A172 (cell line): ENCODE data around the gene TMEM239. TPM values are rescaled to one million over a fixed set of nuclear protein-coding genes. Genes with fewer than 3 reads are reported as not detected.
"Not testable (repeated sequence)": the region's sequence is repeated elsewhere in the genome, so short reads cannot be mapped to it uniquely, and the experiment has no call there.

ENCODE experiments used
- DNase-seq: peaks from one replicate; pipeline ENCODE4 v3.0.0-alpha.2; 2015; ENCODE audit warnings: low spot score
- total RNA-seq: library from RNA; depleted of rRNA; stranded (reverse); fragments of >200 nt; shearing (Covaris generic); gene quantifications from 2 replicates; pipeline ENCODE4 v1.2.3, GENCODE V29; 2014

The TMEM239 gene
- total RNA-seq, 1 experiment from 2014 or later, result not detected

DNA sequence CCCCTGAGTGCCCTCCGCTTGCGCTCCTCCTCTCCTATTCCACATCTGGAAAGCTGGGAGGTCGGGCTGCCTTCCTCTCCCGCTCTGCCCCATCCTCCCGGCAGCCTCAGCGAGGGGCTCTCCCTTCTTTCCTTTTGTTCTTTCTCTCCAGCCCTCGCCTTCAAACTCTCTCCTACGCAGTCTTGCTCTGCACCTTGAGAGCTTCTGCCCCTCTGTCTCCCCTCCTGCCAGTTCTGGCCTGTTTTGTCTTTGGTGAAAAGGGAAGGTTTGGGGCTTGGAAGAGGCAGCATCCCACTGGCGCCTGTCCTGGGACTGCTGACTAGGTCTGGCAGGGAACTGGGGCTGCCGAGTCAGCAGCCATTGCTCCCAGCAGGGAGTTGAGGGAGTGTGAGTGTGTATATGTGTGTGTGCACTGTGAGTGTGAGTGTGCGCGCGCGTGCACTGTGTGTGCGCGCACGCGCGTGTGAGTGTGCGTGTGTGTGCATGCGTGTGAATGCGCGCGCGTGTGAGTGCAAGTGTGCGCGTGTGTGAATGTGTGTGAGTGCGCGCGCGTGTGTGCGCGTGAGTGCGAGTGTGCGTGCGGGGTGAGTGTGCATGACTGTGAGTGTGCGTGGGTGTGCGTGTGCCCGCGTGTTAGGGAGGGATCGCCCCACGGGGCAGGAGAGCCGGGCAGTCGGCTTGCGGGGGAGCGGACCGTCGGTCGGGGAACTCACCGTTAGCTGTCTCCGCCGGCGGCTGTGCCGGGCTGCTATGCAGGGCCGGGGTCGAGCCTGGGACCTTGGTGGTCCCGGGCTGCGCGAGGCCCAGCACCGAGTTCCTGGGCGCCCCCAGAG lies 16.3 kb upstream of the TMEM239 start:
- DNase-seq, result no peak

DNA sequence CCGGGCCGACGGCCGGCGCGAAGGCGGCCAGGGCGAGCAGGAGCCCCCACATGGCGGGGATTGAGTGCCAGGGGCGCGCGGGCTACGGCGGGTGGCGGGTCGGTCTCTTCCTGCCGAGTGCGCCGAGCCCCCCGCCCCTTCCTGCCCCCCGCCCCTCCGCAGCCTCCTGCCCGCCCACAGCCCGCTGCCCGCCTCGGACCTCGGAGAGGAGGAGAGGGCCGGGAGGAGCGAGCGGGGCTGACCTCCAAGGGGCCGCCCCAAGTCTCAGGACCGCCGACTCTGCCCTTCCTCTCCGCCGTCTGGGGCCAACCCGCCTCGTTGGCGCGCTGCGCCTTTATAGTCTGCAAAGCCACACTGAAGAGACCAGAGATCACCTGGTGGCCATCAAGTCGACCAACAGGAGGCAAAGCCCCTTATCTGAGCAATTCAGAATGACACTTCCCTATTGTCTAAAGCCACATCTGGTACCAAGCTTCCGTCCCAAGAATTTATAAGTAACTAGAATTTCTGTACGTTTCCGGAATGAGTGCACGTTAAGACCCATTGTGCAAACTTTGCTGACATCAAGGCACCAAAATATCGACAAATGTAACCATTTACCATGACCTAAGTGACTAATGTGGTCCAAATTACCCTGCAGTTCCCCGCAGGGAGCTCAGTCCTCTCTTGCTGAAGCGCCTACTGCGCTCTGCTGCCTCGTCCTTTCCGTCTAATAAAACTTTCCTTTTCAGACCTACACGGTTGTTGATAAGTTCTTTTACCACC lies 15.5 kb upstream of the TMEM239 start, which contains the start of gene CPXM1:
Gene CPXM1, minus strand, starts transcription at position 107 of the 765 bp plus-strand sequence. Its CDS starts 55 bp downstream, at position 52.
- DNase-seq, result no peak

DNA sequence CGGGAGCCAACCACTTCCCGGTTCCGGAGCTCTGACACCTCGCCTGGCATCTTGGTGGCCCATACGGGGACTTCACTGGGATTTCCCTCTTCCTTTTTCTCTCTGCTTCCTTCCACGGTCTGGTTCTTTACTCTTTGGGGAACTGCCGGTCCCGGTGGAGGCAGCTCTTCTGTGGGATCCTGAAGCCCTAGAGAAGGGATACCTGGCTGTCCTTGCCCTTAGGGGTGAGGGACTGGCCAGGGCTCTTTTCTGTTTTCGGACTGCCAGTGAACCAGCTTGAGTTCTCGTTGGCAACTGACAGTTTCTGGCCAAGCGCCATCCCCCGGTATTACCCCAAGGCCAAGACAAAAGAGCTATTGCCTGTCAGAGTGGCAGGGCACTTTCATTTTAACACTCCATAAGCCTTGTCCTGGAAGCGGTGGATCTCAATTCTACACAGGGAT lies 14.9 kb upstream of the TMEM239 start:
- no peak for DNase-seq

DNA sequence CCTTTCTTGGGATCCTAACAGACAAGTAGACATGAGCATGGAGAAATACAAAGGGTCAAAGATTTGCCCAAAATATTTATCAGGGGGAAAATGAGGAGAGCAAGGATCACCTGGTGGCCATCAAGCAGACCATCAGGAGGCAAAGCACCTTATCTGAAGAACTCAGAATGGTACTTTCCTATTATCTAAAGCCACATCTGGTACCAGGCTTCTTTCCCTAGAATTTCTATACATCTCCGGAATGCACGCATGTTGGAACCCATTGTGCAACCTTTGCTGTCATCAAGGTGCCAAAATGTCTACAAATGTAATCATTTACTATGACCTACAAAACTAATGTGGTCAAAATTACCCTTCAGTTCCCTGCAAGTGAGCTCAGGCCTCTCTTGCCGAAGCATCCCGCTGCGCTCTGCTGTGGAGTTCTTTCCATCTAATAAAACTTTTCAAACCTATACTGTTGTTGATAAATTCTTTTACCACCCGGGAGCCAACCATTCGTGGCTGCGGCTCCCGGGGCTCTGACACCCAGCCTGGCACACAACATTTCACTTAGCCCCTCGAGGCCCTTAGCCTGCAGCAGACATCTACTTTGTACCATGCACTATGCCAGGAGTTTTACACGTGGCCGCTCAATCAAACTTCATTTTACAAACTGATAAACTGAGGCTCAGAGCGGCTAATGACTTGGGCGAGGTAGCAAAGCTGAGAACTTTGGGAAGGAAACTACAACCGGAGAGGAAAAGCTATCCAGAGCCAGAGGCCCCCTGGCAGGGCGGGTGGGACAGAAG lies 11.9 kb upstream of the TMEM239 start:
- no peak for DNase-seq

DNA sequence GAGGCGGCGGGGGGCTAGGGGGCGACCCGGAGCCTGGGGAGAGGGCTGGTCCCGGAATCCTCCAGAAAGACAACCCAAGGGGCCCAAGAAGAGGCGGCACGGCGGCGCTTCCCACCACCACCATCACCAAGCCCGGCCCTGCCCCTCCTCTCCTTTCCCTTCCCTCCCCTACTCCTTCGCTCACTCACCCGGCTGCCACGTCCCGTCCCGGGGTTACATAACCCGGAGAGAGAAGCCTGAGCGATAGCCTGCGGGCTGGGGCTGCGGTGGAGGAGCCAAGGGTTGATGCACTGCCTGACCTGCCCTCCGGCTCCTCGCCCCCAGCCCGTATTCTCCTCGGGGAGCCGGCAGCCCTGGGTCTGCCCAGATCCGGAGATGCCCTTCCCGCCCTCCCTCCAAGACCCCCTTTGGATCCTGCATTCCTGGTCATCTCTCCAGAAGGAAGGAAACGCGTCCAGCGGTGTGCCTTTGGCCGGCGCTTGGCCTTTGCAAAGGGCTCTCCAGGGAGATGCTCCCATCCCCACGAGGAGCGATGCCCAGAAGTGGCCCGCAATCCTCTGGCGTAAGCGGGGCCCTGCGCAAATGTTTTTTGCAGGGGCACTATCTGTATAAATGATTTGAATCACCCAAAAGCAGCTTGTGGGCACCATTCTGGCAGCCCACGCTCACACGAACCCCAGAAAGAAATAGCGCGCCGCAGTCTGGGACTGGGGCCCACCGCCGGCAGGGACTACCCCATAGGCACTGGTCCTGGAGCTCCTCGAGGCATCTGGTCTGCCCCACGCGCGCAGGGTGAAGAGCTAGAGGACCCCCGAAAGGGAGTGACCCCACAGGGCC lies 11.1 kb upstream of the TMEM239 start:
- DNase-seq, result no peak

DNA sequence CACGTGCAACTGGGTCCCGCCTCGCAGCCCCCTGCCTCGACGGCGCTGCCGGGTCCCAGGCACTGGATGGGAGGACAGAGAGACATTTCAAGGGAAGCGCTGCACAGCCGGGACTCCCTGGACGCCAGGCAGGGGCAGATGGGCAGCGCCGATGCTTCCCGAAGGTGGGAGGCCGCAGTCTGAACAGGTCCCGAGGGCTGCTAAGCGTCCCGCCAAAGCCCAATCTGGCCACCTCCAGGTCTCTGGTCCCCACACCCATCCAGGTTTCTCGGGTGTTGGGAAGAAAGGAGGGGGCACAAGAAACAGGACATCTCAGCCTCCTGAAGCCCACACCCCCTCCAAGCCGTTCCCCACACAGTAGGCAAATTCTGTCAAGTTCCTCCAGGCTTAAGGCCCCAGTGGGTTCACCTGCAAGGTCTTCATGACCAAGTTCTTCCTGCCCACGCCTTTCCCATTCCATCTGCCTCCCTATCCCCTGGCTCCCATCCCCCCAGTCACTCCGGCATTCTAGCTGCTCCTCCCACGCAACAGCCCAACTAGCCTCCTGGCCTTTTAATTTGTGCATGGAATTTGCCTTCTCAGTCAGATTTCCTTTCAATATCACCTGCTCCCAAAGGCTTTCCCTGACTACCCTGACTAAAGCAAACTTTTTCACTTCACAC lies 10.3 kb upstream of the TMEM239 start:
- DNase-seq, result no peak

DNA sequence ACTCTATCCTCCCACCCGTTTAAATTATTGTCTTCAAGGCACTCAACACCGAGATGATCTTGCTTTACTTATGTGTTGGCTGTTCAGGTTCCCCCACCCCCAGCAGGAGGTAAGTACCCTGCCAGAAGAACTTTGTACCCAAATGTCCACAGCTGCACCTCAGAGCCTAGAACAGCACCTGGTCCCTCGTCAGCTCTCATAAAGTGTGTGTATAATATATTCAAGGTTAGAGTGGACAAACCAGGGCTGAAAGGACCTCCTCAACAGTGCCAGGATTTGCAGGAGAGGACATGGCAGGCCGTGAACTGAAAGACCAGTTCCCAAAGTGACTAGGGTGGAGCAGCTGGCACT lies 9.8 kb upstream of the TMEM239 start:
- DNase-seq, result no peak

DNA sequence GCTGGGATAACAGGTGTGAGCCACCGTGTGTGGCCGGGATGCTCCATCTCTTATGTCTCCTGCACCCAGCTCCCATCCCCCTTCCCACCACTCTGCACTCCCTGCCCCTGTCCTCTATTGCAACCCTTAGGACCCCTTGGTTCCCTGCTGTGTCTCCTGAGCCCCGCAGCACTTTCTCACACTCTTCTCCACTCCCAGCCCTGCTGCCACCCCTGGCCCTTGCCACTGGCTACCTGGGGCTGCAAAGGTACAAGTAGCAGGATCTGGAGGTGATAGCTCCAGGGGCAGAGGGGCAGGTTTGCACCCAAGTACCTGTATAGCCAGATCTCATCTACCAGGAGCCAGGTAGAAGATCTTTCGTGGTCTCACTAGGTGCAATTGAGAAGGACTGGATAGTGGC lies 9.1 kb upstream of the TMEM239 start:
- DNase-seq, result no peak

DNA sequence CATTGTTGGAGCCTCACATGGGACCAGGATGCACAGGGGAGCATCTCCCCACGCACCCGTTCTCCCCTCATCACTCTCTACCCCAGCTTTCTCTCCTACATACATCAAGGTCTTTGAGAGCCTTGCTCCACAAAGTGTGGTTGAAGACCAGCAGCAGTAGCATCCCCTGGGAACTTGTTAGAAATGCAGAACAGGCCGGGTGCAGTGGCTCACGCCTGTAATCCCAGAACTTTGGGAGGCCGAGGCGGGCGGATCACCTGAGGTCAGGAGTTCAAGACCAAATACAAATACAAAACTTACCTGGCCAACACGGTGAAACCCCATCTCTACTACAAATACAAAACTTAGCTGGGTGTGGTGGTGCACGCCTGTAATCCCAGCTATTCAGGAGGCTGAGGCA lies 8.2 kb upstream of the TMEM239 start:
- DNase-seq, result not testable (repeated sequence)

DNA sequence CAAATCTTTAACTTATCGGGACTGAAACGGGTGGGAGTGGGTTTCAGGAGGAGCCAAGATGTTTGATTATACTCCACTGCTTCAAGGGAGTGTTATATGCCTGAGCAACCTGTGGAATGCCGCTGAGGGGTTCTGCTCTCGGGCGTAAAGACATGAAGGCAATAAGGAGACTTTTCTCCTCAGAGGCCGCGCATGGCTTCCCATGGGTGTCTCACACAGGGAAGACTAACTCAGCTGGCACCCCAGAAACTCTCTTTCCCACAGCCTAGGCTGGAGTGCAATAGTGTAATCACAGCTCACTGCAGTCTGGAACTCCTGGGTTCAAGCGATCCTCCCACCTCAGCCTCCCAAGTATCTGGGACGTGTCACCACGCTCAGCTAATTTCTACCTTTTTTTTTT lies 6.5 kb upstream of the TMEM239 start:
- DNase-seq, result no peak

DNA sequence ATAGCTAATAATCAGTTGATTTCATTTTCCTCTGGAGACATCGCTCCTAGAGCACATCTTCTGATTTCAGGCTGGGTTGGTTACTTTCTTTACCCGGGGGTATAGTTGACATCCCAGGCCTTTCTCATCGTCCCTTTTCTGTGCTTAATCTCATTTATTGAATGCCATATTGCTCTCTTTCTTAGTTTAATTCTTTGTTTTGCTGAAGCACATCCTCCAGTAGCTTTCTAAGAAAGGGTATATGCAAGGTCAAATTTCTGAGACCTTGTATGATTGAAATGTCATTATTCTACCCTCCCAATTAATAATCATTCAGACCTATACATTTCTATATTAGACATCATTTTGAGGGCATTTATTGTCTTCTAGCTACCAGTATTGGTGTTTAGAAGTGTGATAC lies 4.0 kb upstream of the TMEM239 start:
- DNase-seq, result no peak

DNA sequence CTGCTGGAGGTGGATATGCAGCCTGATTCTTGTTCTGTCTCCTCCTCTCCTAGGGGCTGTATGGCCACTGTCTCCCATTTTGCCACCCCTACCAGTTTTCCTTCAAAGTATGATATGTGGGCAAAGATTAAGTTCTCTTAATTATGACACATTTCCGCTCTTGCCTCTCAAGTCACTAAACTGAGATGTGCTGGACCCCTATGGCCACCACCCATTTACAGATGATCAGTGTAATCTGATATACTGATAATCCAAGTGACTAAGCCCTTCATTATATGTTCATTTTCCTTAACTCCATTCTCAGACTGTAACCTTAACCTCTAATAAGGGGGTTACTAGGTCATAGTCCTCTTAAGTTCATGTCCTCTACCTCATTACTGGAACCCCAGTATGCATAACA lies 2.1 kb upstream of the TMEM239 start:
- no peak for DNase-seq

DNA sequence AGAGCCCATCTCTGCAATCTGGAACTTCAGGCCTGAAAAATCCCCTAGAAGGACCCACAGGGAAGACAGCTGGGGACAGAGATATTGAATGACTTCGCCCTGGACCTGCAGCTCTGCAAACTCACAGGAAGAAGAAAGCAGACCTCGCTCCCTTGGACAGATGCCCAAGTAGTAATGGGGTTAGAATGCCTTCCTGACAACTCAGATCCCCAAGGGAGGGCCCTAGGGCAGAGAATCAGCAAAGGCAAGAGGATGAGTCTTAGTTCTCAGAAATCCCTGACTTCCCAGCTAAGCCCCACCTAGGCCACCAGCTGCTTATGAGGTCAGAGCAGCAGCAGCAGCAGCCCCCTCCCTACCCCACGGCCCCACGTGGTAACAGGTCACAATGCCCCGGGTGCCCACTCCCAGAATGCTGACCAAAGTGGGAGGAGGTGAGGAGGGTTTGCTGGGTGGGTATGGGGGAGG lies 1.5 kb upstream of the TMEM239 start, which contains the start of gene C20orf141:
Gene C20orf141, plus strand, starts transcription at position 401 of the 465 bp plus-strand sequence. CDS start 198 bp downstream, outside the sequence.
- peak; percentile 95 for DNase-seq

DNA sequence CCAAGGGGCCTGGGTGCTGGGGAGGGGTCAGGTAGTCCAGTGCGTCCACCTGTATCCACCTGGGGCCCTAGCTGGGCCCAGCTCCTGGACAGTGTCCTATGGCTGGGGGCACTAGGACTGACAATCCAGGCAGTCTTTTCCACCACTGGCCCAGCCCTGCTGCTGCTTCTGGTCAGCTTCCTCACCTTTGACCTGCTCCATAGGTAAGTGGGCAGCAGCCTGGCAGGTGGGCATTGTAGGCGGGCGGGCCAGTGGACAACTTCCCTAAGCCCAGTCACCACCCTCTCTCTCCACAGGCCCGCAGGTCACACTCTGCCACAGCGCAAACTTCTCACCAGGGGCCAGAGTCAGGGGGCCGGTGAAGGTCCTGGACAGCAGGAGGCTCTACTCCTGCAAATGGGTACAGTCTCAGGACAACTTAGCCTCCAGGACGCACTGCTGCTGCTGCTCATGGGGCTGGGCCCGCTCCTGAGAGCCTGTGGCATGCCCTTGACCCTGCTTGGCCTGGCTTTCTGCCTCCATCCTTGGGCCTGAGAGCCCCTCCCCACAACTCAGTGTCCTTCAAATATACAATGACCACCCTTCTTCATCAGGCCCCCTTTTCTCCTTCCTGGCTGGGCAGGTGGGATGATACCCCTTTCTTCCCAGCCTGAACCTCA lies 793 bp upstream of the TMEM239 start:
- DNase-seq, result no peak

DNA sequence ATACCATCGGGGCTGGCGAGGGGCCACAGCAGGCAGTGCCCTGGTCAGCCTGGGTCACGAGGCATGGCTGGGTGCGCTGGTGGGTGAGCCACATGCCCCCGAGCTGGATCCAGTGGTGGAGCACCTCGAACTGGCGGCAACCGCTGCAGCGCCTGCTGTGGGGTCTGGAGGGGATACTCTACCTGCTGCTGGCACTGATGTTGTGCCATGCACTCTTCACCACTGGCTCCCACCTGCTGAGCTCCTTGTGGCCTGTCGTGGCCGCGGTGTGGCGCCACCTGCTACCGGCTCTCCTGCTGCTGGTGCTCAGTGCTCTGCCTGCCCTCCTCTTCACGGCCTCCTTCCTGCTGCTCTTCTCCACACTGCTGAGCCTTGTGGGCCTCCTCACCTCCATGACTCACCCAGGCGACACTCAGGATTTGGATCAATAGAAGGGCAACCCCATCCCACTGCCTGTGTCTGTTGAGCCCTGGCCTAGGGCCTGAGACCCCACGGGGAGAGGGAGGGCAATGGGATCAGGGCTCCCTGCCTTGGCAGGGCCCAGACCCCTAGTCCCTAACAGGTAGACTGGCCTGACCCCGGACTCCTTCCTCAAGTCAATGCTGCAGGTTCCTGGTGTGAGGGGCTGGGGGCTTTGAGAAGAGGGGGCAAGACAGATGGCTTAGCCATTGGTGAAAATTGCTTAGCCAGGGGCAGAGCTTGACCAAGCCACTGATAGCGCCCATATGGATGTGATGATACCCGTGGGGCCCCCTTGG lies 598 bp downstream of the TMEM239 start:
- DNase-seq, result no peak

DNA sequence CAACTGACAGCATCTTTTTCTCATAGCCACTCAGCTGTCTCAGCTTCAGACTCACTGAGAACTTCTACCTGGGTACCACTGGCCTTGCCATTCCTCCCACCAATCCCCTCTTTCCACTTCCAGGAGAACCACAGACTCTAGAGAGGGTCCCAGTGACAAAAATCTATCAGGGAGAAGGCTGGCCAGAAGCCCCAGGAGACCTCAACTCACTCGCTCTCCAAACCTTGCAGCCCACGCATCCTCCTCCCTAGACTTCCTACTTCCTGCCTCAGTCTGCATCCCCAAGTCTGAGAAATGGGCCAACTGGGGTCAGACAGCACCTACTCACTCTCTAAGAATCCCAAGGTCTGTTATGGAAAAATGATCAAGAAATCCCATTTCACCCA lies 1.2 kb downstream of the TMEM239 start:
- no peak for DNase-seq

DNA sequence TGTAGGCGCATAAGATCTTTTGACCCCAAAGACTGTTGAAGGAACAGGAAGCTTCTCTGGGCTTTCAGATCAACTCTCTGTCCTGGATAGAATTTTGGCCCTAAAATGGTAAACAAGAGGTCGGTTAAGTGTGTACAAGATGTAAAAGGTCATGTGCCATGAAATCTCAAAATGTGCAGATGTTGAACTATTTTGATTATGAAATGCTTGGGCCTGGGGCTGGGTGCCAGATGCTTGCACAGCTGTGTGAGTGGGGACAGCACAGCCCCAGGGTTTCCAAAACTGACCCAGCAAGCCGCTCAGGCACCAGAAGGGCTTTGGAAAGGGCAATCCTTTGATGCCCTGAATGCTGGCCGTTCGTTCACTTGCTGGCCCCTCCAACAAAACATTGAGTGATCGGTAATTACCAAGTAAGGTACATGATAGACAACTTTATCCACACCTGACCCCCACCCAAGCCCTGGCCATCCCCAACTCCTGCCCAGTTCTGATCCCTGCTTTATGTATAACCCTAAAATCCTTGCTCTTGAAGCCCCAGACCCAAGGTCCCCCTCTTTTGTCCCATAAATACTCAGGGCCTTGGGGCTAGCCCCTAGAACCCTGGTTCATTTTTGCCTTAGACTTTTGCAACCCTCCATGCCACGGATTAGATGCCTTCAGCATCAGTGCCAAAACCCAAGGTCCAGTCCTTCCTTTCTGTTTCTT lies 1.9 kb downstream of the TMEM239 start:
- DNase-seq, result no peak

DNA sequence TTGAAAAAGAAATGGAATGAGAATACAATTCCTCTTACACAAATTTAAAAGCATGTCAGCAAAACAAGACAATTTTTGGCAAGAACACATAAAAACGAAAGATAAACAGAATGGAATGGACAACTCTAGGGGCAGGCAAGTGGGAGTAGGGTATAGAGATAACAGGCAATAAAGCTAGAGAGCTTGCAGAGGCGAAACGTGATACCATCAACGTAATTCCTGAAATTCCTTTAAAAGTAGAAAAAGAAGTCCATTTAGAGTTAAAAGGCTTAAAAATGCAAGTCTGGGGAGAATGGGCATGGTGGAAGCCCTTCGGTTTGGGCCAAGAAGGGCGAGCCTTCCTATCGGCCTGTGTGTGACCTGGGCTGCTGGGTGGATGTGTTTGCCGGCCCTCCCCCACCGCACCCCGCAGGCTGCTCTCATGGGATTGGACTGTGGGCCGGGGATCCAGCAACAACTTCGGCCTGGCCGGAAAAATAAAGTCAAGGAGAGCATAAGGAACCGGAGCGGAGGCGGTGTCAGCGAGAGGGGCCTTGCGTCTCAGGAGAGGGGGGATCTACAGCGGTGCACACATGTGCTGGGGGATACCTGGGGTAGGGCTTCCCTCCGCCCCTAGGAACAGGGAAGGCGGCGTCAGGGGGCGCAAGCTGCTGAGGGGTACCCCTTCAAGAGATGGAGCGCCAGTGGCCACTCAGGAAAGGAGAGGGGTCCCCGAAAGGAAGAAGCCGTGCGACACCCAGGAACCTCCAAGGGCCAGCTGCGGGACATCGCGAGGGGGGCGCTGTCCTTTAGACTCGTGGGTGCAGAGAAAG lies 4.1 kb downstream of the TMEM239 start:
- no peak for DNase-seq
